ENCODE results near the gene EHMT2.
"Not testable (repeated sequence)": the region's sequence is repeated elsewhere in the genome, so short reads cannot be mapped to it uniquely, and the experiment has no call there.

The EHMT2 gene

GRCh38 chr6:31897612-31898382 lies at the start of gene EHMT2:
EHMT2 (minus strand) TSS chr6:31897698; CDS start chr6:31897677, 21 bp downstream.
- peak; percentile 50 to 72 for DNase-seq (ENCODE audit: low read depth in 2 of 2)

- no peak for DNase-seq (ENCODE audit: low read depth in 2 of 2)
Observed at GRCh38 chr6:31947070-31947675, 49.7 kb upstream of the EHMT2 start.

- no peak for DNase-seq (ENCODE audit: low read depth in 2 of 2)
Observed at GRCh38 chr6:31946370-31946885, 48.9 kb upstream of the EHMT2 start.

- no peak for DNase-seq (ENCODE audit: low read depth in 2 of 2)
Observed at GRCh38 chr6:31945507-31946369, 48.2 kb upstream of the EHMT2 start, which contains the start of gene CFB. CFB (plus strand) TSS chr6:31946095; CDS start chr6:31946222, 127 bp downstream.

- DNase-seq (ENCODE audit: low read depth in 2 of 2) = no peak
Observed at GRCh38 chr6:31945154-31945506, 47.6 kb upstream of the EHMT2 start.

GRCh38 chr6:31943742-31944141 lies 46.2 kb upstream of the EHMT2 start:
- no peak for DNase-seq (ENCODE audit: low read depth in 2 of 2)

- DNase-seq (ENCODE audit: low read depth in 2 of 2) = no peak
Observed at GRCh38 chr6:31940256-31940664, 42.8 kb upstream of the EHMT2 start.

GRCh38 chr6:31935823-31936222 lies 38.3 kb upstream of the EHMT2 start:
- DNase-seq (ENCODE audit: low read depth in 2 of 2) = no peak

GRCh38 chr6:31935021-31935420 lies 37.5 kb upstream of the EHMT2 start:
- no peak for DNase-seq (ENCODE audit: low read depth in 2 of 2)

- DNase-seq (ENCODE audit: low read depth in 2 of 2) = no peak
Observed at GRCh38 chr6:31933537-31933936, 36.0 kb upstream of the EHMT2 start.

GRCh38 chr6:31932137-31932536 lies 34.6 kb upstream of the EHMT2 start:
- DNase-seq (ENCODE audit: low read depth in 2 of 2) = not testable (repeated sequence)

GRCh38 chr6:31930962-31931361 lies 33.5 kb upstream of the EHMT2 start:
- no peak for DNase-seq (ENCODE audit: low read depth in 2 of 2)

GRCh38 chr6:31928672-31928939 lies 31.1 kb upstream of the EHMT2 start:
- DNase-seq (ENCODE audit: low read depth in 2 of 2) = no peak

- no peak for DNase-seq (ENCODE audit: low read depth in 2 of 2)
Observed at GRCh38 chr6:31927863-31928671, 30.6 kb upstream of the EHMT2 start.

- DNase-seq (ENCODE audit: low read depth in 2 of 2) = no peak
Observed at GRCh38 chr6:31927242-31927862, 29.9 kb upstream of the EHMT2 start, which contains the start of gene C2. C2 (plus strand) TSS chr6:31927717; CDS start chr6:31927753, 36 bp downstream.

- no peak for DNase-seq (ENCODE audit: low read depth in 2 of 2)
Observed at GRCh38 chr6:31922942-31923341, 25.4 kb upstream of the EHMT2 start.

GRCh38 chr6:31920811-31921210 lies 23.3 kb upstream of the EHMT2 start:
- DNase-seq (ENCODE audit: low read depth in 2 of 2) = no peak

- no peak for DNase-seq (ENCODE audit: low read depth in 2 of 2)
Observed at GRCh38 chr6:31919624-31920303, 22.3 kb upstream of the EHMT2 start.

GRCh38 chr6:31918069-31918720 lies 20.7 kb upstream of the EHMT2 start:
- no peak for DNase-seq (ENCODE audit: low read depth in 2 of 2)

- DNase-seq (ENCODE audit: low read depth in 2 of 2) = no peak
Observed at GRCh38 chr6:31915756-31916155, 18.3 kb upstream of the EHMT2 start.
